Activated CD4-positive, CD25-positive, alpha-beta regulatory T cell treated with anti-CD3 and anti-CD28 coated beads, Interleukin-2, amount 50 U/mL, for 16 hours (primary cell): ENCODE data around the gene POLD3.

Source experiments
- DNase-seq: peaks from one replicate; pipeline ENCODE4 v3.0.0-alpha.2; 2020; ENCODE audit warnings: low read depth, low spot score

POLD3 gene

DNA sequence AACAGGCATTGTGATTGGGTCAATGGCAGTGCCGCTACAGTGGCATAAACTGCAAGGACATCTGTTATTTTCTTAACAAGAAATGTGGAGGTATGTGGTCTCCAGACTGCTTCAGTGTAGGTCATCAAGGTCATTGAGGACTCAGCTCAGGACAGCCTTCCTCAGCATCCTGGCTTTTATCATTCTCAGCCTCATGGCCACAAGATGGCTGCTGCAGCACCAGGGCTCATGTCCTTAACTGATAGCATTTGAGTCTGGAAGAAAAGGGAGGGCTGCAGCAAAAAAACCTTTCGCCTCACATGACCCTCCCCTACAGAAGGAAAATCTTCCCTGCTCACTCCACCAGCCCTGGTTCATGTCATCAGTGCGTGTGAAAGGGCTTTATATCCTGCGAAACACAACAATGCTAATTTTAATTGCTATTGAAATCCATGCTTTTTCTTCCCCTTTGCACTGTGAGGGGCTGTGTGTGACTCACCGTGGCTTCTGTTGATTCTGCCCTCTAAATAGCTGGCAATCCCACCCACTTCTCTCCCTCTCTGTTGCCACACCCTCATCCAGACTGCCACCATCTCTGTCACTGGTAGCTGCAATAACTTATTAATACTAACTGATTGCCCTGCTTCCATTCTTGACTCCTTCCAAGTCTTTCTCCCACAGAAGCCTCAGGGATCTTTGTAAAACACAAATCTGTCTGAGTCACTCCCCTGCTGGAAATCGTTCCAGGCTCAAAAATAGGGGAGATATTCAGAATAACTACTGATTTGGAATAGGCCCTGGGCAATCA, 95.0 kb downstream of the POLD3 start:
- DNase-seq, result no peak

DNA sequence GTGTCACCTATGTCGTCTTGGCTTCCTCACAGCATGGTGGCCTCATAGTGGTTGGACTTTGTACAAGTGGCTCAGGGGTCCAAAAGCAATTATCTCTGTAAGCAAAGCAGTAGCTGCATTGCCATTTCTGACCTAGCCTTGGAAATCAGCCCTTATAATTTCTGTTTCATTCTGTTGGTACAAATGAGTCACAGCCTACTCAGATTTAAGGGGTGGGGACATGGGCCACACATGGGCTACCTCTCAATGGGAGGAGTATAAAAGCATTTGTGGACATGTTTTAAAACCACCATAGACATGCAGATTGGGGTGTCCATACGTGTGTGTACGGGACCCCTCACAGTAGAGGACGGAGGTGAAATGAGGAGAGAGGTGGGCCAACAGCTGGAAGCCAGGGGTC, 97.3 kb downstream of the POLD3 start:
- DNase-seq, result no peak

DNA sequence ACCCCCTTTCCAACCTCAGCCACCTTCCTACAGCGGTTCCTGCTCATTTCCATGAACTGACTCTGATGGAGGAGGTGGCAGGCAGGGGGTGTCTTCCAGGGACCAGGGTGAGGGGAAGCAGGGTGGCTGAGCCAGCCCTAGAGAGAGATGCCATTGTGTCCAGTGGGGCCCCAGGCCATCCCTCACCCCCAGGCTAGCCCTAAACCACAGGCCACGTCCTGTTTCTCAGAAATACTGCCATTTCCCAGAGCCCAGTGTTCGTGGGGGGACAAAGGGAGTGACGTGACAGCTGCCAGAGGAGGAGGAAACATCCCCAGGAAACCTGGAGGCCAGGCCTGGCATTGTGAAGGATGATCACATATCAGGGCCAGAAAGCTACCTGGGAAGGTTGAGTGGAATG, 99.4 kb downstream of the POLD3 start:
- no peak for DNase-seq
